ENCODE results near the gene SFRP4.

GRCh38 chr7:37944737-37945054, 28.1 kb upstream of the SFRP4 start:
- TF ChIP-seq REST (IDR thresholded peaks at IDR 0.05; ENCODE audit: low read depth, low read length) (no peak), PRDM15 (CRISPR knock-in tag; IDR thresholded peaks at IDR 0.05) (no peak), CTCF (IDR thresholded peaks at IDR 0.05 in 2 of 3, conservative IDR thresholded peaks at IDR 0.05 in 1 of 3; ENCODE audit: control insufficient read depth in 2 of 3, extremely low read depth in 1 of 3, insufficient read depth in 1 of 3, low read depth in 3 of 3, low read length in 3 of 3) (no peak), POLR2AphosphoS5 (IDR thresholded peaks at IDR 0.05; ENCODE audit: low read length) (no peak), ZBED1 (IDR thresholded peaks at IDR 0.05; ENCODE audit: borderline replicate concordance) (no peak), CEBPB (IDR thresholded peaks at IDR 0.05; ENCODE audit: borderline replicate concordance in 1 of 2, low read depth in 2 of 2, low read length in 2 of 2) (no peak), SMARCA5 (IDR thresholded peaks at IDR 0.05) (no peak), YBX1 (IDR thresholded peaks at IDR 0.05) (no peak), FOS (IDR thresholded peaks at IDR 0.05; ENCODE audit: borderline replicate concordance, extremely low read depth, insufficient read length) (no peak), ELK1 (IDR thresholded peaks at IDR 0.05; ENCODE audit: low read depth, low read length) (no peak), SUZ12 (IDR thresholded peaks at IDR 0.05; ENCODE audit: unreplicated experiment) (no peak), POLR2AphosphoS2 (IDR thresholded peaks at IDR 0.05; ENCODE audit: low read depth, low read length) (no peak)

Measured in GM12878 (cell line).